GM21447 (cell line): Measurements from ENCODE around the gene THTPA.

Experiments used
- ATAC-seq: cut with Tn5 transposase; IDR thresholded peaks from one replicate; pipeline ENCODE4 v1.9.1; 2021; ENCODE audit not compliant: unreplicated experiment

The THTPA gene

DNA sequence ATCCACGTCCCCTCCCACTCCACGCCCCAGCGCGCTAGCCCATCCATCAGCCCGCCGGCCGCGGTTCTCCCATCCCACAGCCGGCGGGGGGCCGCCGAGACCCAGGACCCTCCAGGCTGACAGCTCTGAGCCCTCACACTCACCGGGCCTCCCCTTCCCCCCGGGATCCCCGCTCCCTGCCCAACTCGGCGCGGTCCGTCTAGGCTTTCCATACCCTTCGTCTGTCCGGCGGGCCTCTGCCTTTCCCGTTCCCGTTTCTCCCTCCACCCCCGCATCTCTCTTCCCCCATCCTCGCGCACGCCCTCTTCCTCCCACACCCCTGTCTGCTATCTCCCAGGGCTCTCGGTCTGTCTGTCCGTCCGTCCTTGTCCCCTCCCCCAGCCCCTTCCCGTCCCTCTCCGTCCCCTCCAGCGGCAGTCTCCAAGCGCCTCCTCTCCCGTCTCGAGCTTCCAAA, 5.2 kb upstream of the THTPA start:
- ATAC-seq: no peak

DNA sequence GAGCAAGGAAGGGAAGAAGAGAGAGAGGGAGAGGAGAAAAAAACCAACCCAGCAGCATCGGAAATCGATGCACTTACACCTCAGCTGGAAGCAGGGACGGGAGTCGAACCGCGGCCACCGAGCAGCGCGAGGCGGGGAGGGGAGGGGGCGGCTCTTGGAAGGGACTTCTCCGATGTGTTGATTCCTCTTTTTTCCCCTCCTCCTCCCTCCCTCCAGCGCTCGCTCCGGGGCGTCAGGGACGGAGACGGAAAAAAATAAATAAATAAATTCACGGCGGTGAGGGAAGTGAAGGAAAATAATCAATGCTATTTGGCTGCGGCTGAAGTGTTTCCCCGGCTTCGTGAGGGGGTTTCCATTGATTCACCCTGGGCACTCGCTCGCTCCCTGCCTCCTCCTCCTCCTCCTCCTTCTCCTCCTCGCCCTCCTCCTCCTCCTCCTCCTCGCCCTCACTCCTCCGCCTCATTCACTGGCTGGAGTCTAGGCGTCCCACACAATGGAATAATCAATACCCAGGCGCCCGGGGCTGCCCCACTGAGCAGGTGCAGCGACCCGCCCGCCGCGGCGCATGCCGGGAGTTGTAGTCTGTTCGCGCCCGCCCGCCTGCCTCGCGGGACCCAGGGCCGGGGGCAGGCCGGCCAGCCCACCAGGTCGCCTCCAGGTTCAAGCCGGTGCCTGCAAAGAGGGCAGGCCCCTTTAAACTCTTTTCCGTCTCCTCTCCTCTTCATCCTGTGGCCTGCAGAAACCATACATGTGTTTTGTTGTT, 4.6 kb upstream of the THTPA start, which contains the start of gene ZFHX2:
Gene ZFHX2, minus strand, starts transcription at position 500 of the 763 bp plus-strand sequence. CDS start 16,440 bp downstream, outside the sequence.
- peak; percentile 50 for ATAC-seq

DNA sequence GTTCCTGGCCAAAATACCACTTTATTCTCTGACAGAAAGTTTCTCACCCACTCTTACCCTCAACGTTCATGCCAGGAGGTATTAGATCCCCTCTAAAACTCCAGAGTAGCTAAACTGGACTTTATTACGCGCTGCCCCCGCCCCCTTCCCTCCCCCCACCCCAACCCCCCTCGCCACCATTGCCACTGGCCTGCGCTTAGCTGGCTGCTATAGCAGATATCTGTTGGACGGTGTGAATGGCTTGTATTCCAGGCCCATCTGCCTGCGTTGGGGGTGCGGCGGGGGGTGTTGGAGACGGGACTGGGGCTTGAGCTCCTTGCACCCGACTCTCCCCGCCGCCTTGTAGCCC, 564 bp upstream of the THTPA start:
- no peak for ATAC-seq

DNA sequence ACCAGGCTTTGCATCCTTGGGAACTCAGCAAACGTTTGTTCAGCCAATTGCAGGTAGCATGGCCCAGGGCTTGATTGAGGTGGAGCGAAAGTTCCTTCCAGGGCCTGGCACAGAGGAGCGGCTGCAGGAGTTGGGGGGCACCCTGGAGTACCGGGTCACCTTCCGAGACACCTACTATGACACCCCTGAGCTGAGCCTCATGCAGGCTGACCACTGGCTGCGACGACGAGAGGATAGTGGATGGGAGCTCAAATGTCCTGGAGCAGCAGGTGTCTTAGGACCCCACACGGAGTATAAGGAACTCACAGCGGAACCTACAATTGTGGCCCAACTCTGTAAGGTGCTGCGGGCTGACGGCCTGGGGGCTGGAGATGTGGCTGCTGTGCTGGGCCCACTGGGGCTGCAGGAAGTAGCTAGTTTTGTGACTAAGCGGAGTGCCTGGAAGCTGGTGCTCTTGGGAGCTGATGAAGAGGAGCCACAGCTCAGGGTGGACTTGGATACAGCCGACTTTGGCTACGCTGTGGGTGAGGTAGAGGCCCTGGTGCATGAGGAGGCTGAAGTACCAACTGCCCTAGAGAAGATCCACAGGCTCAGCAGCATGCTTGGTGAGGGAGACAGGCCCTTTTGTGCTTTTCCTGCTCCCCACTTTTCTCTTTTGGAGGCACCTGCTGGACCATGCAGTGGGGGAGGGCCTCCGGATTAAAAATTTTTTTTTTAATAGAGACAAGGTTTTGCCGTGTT, 799 bp downstream of the THTPA start:
- ATAC-seq: no peak

DNA sequence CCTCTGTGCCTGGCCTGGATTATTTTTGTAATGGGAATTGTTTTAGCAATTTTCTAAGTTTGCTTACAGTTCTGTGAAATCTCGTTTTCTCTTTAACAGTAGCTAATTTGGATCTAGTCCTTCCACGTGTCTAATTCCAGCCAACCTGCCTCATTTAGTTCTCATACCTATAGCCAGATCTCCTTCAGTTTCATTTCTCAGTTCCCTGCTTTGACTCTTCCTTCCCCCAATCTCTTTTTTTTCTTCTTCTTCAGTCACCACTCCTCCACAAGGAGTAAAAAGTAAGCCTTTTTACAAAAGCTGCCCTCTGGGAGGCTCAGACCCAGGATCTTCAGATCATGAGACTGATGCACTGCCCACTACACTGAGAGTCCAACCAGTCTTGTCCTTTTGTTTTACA, 1.4 kb downstream of the THTPA start:
- ATAC-seq: no peak

DNA sequence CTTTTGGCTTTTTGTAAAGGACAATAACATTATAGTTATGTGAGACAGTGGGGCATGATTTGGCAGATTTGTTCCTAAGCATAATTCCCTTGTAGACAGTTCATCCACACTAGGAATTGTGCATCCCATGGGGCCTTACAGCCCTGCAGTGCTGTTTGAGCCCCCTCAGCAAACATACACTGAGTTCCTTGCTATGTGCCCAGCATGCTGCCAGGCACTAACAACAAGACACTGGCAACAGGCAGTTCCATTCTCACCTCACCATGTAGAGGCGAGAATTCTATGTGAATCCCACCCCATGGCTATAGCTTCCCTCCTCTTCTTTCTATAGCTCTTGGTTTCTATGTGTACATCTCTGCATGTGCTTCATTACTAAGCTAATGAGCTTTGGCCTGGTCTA, 1.9 kb downstream of the THTPA start:
- no peak for ATAC-seq

DNA sequence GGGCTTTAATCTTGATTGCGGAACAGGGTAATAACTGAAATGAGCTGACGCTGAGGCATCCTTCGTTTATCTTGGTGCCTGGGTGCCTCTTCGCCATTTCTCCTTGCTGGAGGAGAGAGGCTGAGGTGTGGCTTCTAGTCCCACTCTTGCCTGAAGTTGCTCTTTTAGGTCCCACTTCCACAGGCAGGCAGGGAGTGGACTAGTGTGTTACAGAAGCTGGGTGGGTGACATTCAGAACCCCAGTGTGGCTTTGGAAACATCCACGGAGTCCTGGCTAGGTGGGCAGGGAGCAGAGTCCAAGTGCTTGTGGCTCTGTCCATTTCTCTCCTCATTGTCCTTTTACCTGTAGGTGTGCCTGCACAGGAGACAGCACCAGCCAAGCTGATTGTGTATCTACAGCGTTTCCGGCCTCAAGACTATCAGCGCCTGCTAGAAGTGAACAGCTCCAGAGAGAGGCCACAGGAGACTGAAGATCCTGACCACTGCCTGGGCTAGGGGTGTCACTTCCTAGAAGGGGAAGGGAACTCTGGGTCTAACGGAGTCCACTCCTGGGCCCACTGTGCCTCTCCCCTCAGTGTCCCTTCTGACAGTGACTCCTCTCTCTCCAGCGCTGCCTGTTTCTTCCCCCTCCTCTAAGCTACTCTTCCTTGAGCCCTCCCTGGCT, 2.4 kb downstream of the THTPA start:
- no peak for ATAC-seq

DNA sequence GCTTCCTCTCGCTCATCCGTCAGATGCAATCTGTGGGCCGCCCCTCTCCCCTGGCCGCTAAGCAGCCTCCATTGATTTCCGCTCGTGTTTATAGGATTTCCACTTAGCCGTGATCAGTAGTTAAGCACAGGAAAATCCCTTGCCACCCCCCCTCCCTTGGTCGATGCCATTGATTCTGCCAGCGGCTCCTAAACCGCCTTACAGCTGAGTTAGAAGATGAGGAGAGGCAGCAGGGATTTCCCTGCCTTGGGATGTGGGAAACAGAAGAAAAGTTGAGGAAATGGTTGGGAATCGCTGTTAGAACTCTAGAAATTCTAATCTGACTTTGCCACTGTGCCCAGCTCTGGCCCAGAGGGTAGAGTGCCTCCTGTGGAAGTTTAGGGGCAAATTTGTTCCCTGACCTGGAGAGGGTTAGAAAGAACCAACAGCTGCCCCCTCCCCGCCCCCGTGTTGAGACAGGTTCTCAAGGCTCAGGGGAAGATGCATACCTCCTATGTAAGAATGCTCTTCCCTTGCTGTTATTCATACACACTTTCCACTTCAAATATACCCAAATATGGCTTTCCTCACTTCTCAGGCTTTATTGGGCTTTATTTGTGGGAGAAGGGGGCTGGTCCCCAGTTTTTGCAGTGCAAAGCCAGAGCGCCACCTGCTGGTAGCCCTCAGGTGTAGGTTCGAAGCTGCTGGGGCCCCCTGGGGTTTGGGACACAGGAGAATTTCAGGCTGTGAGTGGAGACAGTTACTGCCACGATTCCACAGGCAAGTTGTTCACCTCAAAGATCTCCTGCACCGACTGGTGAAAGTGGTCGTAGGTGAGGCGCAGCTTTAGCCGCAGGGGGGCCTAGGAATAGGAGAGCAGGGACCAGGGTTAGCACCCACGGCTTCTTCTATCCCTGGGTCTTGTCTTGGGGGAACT, 3.2 kb downstream of the THTPA start:
- ATAC-seq: no peak

DNA sequence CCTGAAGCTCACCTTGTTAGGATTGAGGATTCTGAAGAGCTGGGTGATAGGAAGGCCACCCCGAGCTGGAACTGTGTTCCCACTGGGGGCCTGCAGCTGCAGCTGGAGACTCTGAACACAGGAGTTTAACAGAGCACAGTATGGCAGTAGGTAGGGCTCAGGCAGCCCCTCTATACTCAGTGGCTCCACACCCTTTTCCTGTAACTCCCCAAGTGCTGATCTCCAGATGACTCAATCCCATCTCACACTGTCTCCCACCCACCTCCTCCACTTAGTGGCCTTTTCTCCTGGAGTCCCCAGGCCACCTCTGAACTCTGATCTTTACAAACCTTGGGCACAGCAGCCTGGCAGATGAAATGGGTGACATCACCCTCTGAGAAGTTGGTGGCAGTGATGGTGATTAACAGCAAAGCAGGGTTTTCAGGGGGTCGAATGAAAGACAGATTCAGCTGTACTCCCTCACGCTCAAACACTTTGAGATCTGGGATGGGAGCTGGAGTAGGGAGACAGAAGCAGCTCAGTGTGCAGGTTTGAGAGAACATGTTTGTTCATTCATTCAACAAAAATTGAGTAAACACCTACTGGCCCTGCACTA, 4.0 kb downstream of the THTPA start:
- ATAC-seq: no peak

DNA sequence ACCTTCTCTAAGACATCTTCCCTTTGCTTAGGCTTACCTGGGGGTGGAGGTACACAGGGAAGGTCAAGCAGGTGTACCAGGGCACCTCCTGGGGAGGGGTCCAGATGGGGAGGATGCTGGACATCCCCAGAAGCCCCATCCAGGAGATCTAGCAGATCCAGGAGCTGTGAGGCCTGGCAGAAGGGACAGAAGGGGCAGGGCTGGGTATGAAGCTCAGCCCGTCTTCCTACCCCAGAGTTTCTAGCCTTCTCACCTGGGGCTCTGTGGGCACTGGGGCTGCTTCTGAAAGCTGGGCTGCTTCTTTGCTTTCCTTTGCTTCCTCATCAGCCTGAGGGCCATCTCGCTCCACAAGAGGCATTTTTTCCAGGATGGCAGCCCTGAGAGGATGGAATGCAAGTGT, 5.2 kb downstream of the THTPA start:
- no peak for ATAC-seq

DNA sequence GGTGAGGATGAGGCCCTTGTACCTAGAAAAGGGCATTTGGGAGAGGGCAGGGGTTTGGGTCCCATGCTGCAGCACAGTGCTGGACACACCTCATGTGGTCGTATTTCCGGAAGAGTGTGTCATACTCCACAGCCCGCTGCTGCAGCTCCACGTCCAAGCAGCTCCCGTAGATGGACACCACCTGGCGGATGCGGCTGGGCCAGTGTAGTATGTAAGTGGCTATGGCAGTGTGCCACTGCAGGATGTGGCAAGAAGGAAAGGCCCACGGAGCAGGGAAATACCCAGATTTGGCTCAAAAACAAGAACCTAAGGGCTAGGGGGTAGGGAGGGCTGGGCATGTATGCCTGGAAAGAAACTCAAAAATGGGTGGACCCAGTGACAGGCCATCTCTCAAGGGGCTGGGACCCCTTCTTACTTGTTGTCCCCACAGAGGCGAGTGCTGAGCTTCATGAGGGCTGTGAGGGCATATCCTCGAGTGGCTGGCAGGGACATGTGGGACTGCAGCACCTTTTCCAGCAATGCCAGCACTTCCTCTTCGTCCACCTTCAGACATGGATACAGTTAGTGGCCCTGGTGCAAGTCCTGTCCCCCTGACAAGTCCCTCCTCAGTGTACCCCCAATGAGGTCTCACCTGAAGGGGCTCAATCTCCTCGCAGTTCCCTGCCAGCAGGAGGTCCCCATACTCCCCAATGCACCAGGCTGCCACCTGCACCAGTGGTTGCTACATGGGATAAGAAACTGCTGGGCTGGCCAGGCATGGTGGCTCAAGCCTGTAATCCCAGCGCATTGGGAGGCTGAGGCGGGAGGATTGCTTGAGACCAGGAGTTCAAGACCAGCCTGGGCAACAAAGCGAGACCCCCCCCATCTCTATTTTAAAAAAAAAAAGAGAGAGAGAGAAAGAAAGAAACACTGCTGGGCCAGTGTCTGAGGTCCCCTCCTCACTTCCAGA, 6.1 kb downstream of the THTPA start:
- no peak for ATAC-seq

DNA sequence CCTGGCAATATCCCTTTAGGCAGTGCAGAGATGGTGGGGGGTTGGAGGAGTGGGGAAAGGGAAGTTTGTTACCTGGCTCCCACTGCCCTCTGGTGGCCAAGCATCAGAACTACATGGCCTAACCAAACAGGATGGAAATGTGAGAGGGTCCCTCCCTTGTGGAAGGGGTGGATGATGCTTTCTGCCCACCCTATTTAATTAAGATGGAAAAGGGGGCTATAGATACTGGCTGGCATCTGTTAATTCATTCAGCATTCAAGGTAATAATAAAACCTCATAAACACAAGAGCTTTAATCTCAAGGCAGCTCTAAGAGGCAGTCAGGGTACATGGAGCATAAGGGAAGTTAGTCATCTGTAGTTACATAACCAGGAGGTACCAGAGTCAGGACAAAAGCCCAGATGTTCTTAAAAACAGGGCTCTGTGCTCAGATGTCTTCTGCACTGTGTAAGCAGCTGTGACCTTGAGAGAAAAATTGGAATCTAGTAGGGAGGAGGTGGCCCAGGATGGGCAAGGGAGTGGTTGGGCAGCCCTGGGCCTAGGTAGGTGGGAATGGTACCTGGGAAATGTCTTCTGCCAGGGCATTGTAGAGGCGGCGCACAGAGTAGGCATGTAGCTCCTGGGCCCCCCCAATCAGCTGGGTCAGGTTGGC, 6.9 kb downstream of the THTPA start:
- no peak for ATAC-seq

DNA sequence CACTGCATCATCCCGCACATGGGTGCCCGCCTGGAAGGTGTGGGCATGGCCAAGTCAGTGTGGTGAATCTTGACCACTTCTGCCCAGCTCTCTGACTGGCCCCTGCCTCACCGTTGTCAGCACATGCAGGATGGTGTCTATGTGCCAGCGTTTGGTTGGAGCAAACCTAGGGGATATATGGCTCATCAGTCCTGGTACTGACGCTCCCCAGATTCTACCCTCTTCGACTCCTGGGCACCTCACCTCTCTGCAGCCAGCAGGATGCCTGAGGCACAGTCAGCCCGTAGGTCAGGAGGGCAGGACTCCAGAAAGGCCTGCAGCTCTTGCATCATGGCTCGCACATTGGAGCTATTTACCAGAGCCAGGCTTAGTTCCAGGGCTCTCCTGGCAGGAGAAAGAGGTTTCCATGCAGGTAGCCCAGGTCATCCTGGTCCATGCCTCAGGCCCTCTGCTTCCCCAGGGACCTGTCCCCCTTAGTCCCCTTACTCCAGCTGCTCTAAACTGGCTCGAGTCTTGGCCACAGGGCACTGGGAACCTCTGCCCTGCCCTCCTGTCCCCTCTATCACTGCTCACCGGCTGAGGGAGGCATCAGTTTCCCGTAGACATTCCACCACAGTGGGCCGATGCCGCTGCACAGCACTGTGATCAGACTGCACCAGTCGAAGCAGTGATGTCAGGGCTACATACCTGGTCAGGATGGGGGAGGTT, 7.6 kb downstream of the THTPA start:
- no peak for ATAC-seq

DNA sequence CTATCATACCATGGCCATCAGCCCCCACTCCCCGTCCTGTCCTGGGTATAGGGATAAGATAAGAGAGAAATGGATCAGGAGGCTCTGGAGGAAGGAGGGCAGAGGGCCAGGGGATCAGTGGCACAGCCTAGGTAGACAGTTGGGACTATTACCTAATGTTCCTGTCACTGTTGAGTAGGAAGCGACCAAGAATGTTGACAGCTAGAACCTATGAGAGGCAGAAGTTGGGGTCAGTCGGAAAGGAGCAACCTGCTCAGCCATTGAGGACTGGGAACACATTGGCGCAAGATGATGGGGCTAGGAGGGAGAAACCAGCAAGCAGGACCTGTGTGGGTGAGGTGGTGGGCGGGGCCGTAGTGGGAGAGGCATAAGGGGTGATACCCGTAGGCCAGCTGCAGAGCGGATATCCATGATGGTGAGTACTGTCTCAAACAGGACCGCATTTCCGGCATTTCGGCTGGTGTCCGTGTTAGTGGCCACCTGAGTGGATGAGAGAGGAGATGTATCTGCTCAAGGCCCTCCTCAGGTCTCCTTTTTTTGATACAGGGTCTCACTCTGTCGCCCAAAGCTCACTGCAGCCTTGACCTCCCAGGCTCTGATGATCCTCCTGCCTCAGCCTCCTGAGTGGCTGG, 8.2 kb downstream of the THTPA start:
- no peak for ATAC-seq

DNA sequence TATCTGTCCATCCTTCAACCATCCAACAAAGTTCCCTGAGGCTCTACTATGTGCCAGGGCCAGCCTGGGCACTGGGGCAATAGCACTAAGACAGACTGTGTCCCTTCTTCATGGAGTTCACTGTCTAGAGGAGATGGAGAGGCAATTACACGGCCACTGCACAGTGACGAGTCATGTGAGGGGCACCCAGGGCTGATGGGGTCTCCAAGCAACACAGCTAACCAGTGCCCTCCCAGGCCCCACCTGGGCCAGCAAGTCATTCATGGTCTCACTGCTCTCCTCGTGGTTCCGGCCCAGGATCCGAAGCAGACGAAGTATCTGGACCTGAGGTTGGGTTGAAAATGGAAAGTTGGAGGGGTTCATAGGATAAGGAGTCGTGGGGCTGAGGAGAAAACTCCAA, 8.8 kb downstream of the THTPA start:
- ATAC-seq: no peak

DNA sequence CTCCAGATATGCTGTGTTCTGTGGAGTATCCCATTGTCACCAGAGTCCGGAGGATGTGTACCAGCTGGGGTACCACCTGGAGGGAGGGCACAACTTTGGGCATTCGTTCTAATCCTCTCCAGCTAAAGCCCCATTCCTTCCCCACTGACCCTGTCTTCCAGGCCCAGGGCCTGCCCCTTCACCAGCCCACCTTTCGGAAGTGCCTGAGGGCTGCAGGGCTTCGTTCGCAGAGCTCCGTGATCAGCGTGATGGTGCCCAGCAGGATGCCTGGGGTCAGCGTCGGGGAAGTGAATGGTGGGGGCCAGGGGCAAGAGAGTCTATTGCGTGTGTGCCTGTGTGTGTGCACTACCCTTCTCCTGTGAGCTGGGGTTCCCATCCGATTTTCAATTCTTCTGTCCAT, 9.6 kb downstream of the THTPA start:
- no peak for ATAC-seq

DNA sequence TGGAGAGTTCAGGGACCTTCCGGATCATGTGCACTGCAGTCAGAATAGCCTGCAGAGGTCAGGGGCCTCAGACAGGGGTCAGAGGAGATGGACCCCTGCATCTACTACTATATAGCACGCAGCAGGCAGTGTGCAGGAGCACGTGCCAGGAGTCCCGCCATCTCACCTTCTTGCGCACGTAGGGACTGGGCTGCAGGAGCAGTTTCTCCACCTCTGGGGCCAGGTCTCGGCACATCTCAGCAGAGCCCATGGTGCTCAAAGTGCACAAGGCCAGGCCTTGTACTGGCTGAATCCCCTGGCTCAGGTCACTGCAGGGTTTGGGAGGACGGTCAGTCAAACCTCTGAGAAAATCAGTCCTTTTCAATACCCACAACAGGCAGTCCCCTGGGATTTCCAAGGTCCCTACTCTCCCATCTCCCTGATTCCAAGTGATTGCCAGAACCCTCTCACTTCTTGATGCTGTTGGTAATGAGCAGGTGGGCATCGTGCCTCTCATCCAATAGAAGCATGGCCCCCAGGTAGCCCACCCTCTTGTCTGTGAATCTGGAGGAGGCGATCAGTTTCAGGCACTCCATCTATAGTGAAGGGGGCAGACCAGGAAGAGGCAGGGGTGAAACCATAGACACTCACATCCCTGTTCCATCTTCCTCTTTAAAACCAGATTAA, 10.2 kb downstream of the THTPA start:
- no peak for ATAC-seq
